SK-N-MC (cell line): ENCODE measurements around the gene IL1R1.

Source experiments
- DNase-seq: peaks from one replicate; pipeline ENCODE4 v3.0.0-alpha.2; 2011; ENCODE audit warnings: low read depth, low spot score
- H3K27ac ChIP-seq: fragments of 200-600 bp; sonication (generic); 2 replicates; pipeline ENCODE4 v1.5.1; 2016; ENCODE audit warnings: mixed run types
- H3K36me3 ChIP-seq: fragments of 200-600 bp; sonication (generic); 2 replicates; pipeline ENCODE4 v1.6.1; 2017; ENCODE audit warnings: antibody characterized with exemption, low read length, mixed read lengths; ENCODE audit not compliant: insufficient read depth
- H3K4me3 ChIP-seq: fragments of 200-600 bp; sonication (generic); 2 replicates; pipeline ENCODE4 v1.5.1; 2016
- H3K9ac ChIP-seq: fragments of 200-600 bp; sonication (generic); 2 replicates; pipeline ENCODE4 v1.8.0; 2017; ENCODE audit warnings: mixed run types, mixed read lengths; ENCODE audit not compliant: insufficient read length
- H3K9me3 ChIP-seq: fragments of 200-600 bp; sonication (generic); 2 replicates; pipeline ENCODE4 v1.6.1; 2017; ENCODE audit warnings: low read depth, mild to moderate bottlenecking, antibody characterized with exemption, low read length, moderate library complexity, mixed read lengths
- EZH2 ChIP-seq: fragments of 200-600 bp; sonication (generic); IDR thresholded peaks from one replicate; pipeline ENCODE4 v1.6.1; 2017; ENCODE audit warnings: antibody characterized with exemption
- FOXP2 ChIP-seq: optimal IDR thresholded peaks from 2 replicates; pipeline ENCODE3; 2011; ENCODE audit warnings: mild to moderate bottlenecking, moderate library complexity; ENCODE audit not compliant: insufficient read depth; ENCODE audit errors: extremely low read length, control extremely low read depth
- POLR2AphosphoS5 ChIP-seq: IDR thresholded peaks from 2 replicates; pipeline ENCODE4 v1.6.1; 2012; ENCODE audit warnings: mild to moderate bottlenecking, low read depth, low read length, borderline replicate concordance

IL1R1 gene

DNA sequence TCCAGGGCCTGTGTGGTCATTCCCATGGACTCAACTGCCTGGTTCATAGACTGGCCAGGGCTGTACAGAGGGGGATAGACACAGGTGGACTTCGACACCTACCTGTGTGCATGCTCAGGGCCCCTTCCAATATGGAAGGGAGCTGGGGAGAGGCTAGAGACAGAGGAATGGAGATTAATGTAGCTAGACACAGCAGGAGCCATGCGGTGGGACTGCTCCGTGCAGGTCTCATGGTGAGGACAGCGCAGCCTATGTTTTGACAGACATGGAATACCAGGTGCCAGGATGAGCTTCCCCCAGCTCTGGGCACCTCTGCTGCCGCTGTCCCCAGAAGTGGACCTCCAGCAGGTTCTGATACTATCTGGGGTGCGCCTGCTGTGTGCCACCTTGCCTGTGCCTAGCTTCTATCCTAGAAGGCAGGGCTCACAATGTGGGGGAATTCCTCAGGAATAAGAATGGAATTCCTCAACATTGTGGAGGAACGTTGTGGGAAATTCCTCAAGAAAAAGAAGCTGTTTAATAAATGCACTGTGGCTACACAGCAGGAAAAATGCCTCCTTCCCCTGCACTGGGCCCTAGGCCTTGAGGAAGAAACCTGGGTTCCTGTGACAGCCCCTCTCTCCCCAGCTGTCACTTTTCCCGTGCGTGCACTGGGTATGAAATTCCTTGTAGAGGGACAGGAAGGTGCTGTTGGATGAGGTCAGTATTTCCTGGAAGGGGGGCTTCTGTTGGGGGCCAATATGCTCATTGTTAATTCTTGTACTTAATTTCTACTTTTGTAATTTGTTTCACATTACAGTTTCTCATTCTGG lies 7.3 kb downstream of the IL1R1 start:
- H3K4me3 ChIP-seq = no peak overlapping the region
- DNase-seq = no peak
- H3K9me3 ChIP-seq = no peaks in the 10 kb centered on the region
- H3K9ac ChIP-seq = no peak overlapping the region
- H3K36me3 ChIP-seq = no peaks in the 10 kb centered on the region
- H3K27ac ChIP-seq = no peak overlapping the region
- no peak for TF ChIP-seq FOXP2
- TF ChIP-seq POLR2AphosphoS5 = no peak
- no peak for TF ChIP-seq EZH2

DNA sequence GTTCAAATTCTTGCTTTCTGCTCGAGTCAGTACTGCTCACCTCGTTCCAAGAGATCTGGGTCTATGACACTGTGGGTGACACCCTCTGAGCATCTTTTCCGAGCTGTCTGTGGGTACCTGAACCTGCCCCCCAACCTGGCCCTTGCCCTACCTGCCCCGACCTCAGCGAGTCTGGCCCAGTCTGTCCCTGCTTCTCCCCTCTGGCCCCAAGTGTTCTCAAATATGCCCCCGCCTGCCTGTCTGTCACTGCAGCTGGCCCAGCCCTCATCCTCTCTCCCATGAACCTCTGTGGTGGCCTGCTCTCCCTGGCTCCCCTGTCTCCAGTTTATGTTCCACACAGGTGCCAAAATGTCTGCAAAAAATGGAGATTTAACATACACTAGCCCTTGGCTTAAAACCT lies 11.8 kb downstream of the IL1R1 start:
- no peaks in the 10 kb centered on the region for H3K9me3 ChIP-seq
- DNase-seq = no peak
- TF ChIP-seq FOXP2 (no peak), POLR2AphosphoS5 (no peak), EZH2 (no peak)
- H3K36me3 ChIP-seq = no peaks in the 10 kb centered on the region
- no peak overlapping the region for H3K4me3 ChIP-seq
- no peak overlapping the region for H3K9ac ChIP-seq
- H3K27ac ChIP-seq = no peak overlapping the region

DNA sequence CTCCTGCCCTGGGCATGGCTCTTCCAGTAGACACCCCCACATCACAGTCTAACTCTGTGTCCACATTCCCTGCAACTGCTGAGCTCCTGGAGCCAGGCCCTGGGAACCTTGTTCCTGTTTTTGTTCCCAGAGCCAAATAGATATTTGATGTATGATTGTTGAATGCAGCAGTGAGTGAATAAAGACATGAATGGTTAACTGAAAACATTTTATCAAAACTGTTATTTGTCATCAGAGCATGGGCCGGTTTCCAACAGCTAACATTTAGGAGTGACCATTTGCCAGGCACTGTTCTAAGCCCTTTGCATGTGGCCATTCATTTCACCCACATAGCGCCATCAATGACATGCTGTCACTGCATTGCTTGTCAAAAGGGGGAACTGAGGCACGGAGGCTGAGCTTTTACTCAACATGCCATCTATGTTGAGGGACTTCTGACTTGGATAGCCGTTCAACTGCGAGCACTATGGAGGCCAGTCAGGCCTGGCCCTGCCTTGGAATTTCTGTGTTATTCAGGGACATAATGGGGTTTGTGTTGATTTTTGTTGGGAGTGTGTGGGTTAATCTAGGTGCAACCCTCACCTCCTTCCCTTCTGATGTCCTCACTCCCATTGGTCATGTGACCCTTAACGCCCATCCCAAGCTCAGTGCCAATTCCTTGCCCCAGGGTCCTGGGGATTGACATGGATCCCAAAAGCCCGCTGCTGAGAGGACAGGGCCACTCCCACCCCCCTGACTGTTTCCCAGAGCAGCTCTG lies 12.6 kb downstream of the IL1R1 start:
- no peak overlapping the region for H3K27ac ChIP-seq
- H3K9me3 ChIP-seq = no peaks in the 10 kb centered on the region
- H3K36me3 ChIP-seq = no peaks in the 10 kb centered on the region
- no peak for DNase-seq
- H3K9ac ChIP-seq = no peak overlapping the region
- no peak for TF ChIP-seq EZH2
- no peak for TF ChIP-seq FOXP2
- no peak for TF ChIP-seq POLR2AphosphoS5
- no peak overlapping the region for H3K4me3 ChIP-seq

DNA sequence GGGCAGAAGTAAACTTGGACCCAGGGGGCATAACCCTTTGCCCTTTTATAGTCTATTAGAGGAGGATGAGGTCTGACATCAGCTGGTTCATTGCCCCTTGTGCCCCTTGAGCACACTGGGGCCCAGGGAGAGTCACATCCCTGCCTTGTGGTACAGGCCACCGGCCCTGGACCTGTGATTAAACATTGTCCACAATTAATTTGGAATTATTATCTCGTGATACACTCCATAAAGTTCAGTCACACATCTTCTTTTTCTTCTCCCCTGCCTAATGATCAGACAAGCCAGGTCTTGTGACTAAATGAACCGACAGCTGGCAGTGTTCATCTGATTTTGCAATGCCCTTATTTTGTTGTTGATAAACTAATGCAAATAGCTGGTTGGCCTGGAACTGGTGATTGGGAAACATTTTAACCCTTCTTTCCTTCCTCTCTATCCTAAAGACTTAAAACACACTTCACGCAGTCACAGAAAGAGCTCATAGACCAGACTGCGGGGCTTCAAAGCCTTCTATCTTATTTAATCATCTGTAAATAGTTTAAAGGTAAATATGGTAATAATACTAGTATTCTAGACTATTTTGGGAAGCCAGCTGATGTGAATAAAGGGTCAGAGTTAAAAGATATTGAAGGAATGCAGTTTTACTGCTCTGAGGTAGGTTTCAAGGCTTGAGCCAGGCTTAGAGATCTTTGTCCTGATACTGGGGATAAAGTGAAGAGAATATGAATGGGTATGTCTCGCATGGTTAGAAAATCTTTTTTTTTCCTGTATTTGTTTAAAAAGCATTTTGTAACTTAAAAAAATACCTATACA lies 13.4 kb downstream of the IL1R1 start:
- Histone ChIP-seq H3K9ac (no peak overlapping the region), H3K27ac (no peak overlapping the region), H3K36me3 (no peaks in the 10 kb centered on the region), H3K9me3 (no peaks in the 10 kb centered on the region), H3K4me3 (no peak overlapping the region)
- DNase-seq = no peak
- no peak for TF ChIP-seq EZH2

DNA sequence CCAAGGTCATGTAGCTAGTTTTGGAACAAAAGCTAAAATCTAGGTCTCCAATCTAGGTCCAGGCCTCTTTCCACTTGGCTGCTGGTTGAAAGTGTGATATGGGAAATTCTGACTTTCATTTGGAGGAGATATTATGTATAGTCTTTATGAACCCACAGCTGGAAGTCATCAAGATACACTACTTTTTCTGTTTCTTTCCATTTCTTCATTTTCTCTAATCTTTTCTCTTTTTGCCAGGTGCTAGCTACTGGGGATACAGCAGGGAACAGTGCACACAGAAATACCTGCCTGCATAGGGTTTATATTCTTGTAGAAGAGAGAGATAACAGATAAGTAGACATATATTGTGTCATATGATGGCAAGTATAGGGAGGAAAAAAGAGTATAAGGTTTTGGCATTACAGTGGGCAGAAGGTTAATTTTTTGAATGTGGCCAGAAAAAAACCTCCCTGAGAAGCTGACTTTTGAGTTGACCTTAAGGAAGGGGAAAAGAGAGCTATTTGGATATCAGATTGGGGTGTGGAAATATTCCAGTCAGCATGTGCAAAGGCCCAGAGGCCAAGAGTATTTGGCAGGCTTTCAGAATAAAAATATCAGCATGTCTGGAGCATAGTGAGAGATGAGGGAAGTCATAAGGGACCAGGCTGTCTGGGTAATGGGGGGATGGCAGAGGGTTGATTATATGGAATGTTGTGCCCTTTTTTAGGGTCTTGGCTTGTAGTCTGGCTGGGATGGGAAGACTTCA lies 15.6 kb downstream of the IL1R1 start:
- DNase-seq = no peak
- Histone ChIP-seq H3K36me3 (no peaks in the 10 kb centered on the region), H3K4me3 (no peak overlapping the region), H3K9me3 (no peaks in the 10 kb centered on the region), H3K9ac (no peak overlapping the region), H3K27ac (no peak overlapping the region)
- TF ChIP-seq EZH2 (no peak), FOXP2 (no peak), POLR2AphosphoS5 (no peak)

DNA sequence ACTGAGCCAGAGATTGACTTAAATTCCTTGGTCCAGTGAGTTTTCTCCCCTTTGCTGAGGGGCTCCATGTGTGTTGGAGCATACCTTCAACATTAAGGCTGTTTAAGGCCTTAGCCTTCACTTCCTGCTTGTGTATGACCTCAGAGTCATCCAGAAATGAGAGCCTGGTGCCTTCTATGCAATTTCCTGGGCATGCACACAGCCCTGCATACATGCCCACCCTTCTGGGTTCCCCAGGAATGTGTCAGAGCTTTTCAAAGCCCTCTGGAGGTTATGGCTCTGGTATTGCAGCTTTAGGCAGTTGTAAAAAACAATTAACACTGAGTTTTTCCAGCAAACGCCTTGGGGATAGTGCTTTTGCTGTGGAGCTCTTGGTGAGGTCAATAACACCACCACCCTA lies 16.7 kb downstream of the IL1R1 start:
- Histone ChIP-seq H3K4me3 (no peak overlapping the region), H3K27ac (no peak overlapping the region), H3K9ac (no peak overlapping the region), H3K9me3 (no peaks in the 10 kb centered on the region), H3K36me3 (no peaks in the 10 kb centered on the region)
- TF ChIP-seq POLR2AphosphoS5 (no peak), EZH2 (no peak), FOXP2 (no peak)
- no peak for DNase-seq

DNA sequence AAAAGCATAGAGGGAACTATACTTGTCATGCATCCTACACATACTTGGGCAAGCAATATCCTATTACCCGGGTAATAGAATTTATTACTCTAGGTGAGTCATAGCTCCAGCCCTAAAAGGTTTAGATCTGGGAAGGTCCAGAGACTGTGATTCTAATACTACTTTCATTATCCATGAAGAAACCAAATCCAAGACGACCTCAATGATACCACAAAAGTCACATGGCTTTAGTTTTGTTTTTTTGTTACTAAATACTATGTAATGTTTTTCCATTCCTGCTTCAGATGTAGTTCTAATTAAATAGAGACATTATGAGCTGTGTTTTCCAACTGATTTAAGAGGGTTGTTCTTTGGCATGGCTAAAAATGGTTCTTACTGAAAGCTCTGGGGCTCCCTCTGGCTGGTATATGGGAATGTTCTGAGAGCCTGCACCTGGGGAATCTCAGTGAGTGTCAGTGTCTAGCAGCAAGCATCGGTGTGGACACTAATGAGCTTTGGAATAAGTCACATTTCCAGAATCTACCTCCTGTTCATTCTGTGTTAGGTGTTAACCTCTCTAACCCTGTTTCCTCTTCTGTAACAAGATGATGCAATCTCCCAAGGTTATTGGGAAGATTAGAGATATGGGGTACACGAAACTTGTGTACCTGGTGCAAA lies 23.8 kb downstream of the IL1R1 start:
- Histone ChIP-seq H3K9ac (no peak overlapping the region), H3K36me3 (no peaks in the 10 kb centered on the region), H3K9me3 (no peaks in the 10 kb centered on the region), H3K27ac (no peak overlapping the region), H3K4me3 (no peak overlapping the region)
- no peak for DNase-seq
- TF ChIP-seq EZH2 = no peak
- TF ChIP-seq FOXP2 = no peak
- TF ChIP-seq POLR2AphosphoS5 = no peak
